NT2/D1 (cell line): Measurements from ENCODE around the gene PGM2L1.

Source experiments
- SUZ12 ChIP-seq: IDR thresholded peaks from 2 replicates; pipeline ENCODE4 v1.6.1; 2011; ENCODE audit not compliant: insufficient read length, insufficient read depth; ENCODE audit errors: extremely low read depth
- YY1 ChIP-seq: IDR thresholded peaks from 2 replicates; pipeline ENCODE4 v1.6.1; 2011; ENCODE audit not compliant: insufficient read length, insufficient read depth
- ZNF274 ChIP-seq: IDR thresholded peaks from 2 replicates; pipeline ENCODE4 v1.6.1; 2011; ENCODE audit warnings: mild to moderate bottlenecking, low read depth, low read length

GRCh38 chr11:74354036-74354435, 44.2 kb downstream of the PGM2L1 start:
- no peak for TF ChIP-seq YY1
- TF ChIP-seq ZNF274: no peak
- no peak for TF ChIP-seq SUZ12
